DOHH2 (cell line): ENCODE measurements around the gene MAGI1.

Experiments
- H3F3A ChIP-seq: fragments of 200-600 bp; sonication (generic), shearing (Covaris generic); 2 replicates; pipeline ENCODE4 v1.6.0; 2016; ENCODE audit warnings: antibody characterized with exemption, mild to moderate bottlenecking; ENCODE audit not compliant: control insufficient read depth, insufficient read depth
- H3K27ac ChIP-seq: fragments of 200-600 bp; sonication (generic); 2 replicates; pipeline ENCODE4 v1.5.1; 2014; ENCODE audit warnings: low read depth, mild to moderate bottlenecking, low read length, moderate library complexity
- H3K27me3 ChIP-seq: fragments of 200-600 bp; sonication (generic); 2 replicates; pipeline ENCODE4 v1.6.1; 2014; ENCODE audit warnings: mild to moderate bottlenecking, low read length, mixed read lengths; ENCODE audit not compliant: control insufficient read depth
- H3K36me3 ChIP-seq: fragments of 200-600 bp; sonication (generic); 2 replicates; pipeline ENCODE4 v1.6.1; 2014; ENCODE audit warnings: mild to moderate bottlenecking, low read length, moderate library complexity, mixed read lengths; ENCODE audit not compliant: control insufficient read depth
- H3K4me1 ChIP-seq: fragments of 200-600 bp; sonication (generic); 2 replicates; pipeline ENCODE4 v1.6.1; 2014; ENCODE audit warnings: mild to moderate bottlenecking, low read length, mixed read lengths; ENCODE audit not compliant: control insufficient read depth
- H3K4me2 ChIP-seq: fragments of 200-600 bp; sonication (generic); 2 replicates; pipeline ENCODE4 v1.6.0; 2014; ENCODE audit warnings: mild to moderate bottlenecking, low read length, moderate library complexity
- H3K4me3 ChIP-seq: fragments of 200-600 bp; sonication (generic); 2 replicates; pipeline ENCODE4 v1.5.1; 2014; ENCODE audit warnings: mild to moderate bottlenecking, low read length, mixed read lengths
- H3K79me2 ChIP-seq: fragments of 200-600 bp; sonication (generic); 2 replicates; pipeline ENCODE4 v1.6.1; 2014; ENCODE audit warnings: mild to moderate bottlenecking, low read length, mixed read lengths; ENCODE audit not compliant: control insufficient read depth
- H3K9me2 ChIP-seq: fragments of 200-600 bp; sonication (generic); replicated peaks from 2 replicates; pipeline ENCODE4 v1.6.1; 2014; ENCODE audit warnings: mild to moderate bottlenecking, low read length, mixed read lengths; ENCODE audit not compliant: control insufficient read depth
- H3K9me3 ChIP-seq: fragments of 200-600 bp; sonication (generic); 2 replicates; pipeline ENCODE4 v1.6.1; 2014; ENCODE audit warnings: antibody characterized with exemption, low read length, mixed read lengths; ENCODE audit not compliant: control insufficient read depth, insufficient read depth
- H4K20me1 ChIP-seq: fragments of 200-600 bp; sonication (generic); 2 replicates; pipeline ENCODE4 v1.6.0; 2014; ENCODE audit warnings: low read depth, mild to moderate bottlenecking, antibody characterized with exemption, low read length, moderate library complexity; ENCODE audit not compliant: control insufficient read depth, insufficient read depth
- EZH2phosphoT487 ChIP-seq: fragments of 200-600 bp; sonication (generic); IDR thresholded peaks from 2 replicates; pipeline ENCODE4 v1.6.1; 2017; ENCODE audit warnings: borderline replicate concordance, mild to moderate bottlenecking, antibody characterized with exemption, low read length, moderate library complexity, mixed read lengths
- TF ChIP-seq, protein P1 (sequence below): fragments of 200-600 bp; sonication (generic); IDR thresholded peaks from one replicate; pipeline ENCODE4 v1.5.1; 2014; ENCODE audit warnings: antibody characterized with exemption, mild to moderate bottlenecking, low read depth, low read length; ENCODE audit not compliant: poor library complexity, severe bottlenecking

MAGI1 gene

DNA sequence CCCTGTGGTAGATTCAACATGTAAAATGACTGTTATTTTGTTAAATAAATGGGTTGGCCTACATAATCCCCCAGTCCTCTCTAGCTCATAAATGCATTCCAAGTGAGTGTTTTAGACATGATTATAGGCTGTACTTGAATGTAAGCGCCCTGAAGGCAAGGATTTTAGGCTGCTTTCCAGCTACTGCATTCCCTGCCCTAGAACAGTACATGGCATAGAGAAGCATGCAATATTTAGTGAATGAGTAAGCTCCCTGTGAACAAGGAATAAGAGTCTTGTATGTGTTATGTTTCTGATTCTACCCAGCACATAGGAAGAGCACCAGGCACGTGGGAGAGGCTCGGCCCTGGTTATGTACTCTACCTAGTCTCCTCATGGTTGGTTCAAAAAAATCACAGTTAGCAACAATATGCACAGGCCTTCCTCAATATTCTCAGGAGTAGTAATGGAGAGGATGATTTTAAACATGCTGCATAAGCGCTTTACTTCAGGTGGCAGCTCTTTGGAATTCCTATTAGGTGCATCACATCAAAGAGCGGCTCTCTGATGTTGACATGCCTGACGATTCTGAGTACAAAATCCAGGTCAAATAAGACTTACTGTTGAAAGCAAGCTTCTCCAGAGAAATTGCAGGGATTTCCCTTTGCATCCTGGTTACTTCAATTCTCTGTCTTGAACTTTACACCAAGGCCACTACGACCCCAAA is 456.6 kb downstream of the MAGI1 start:
- H3K36me3 ChIP-seq = no peaks in the 10 kb centered on the region
- H3K79me2 ChIP-seq = no peaks in the 10 kb centered on the region
- no peak overlapping the region for H3K4me3 ChIP-seq
- no peak for TF ChIP-seq EZH2phosphoT487
- TF ChIP-seq, protein P1, sequence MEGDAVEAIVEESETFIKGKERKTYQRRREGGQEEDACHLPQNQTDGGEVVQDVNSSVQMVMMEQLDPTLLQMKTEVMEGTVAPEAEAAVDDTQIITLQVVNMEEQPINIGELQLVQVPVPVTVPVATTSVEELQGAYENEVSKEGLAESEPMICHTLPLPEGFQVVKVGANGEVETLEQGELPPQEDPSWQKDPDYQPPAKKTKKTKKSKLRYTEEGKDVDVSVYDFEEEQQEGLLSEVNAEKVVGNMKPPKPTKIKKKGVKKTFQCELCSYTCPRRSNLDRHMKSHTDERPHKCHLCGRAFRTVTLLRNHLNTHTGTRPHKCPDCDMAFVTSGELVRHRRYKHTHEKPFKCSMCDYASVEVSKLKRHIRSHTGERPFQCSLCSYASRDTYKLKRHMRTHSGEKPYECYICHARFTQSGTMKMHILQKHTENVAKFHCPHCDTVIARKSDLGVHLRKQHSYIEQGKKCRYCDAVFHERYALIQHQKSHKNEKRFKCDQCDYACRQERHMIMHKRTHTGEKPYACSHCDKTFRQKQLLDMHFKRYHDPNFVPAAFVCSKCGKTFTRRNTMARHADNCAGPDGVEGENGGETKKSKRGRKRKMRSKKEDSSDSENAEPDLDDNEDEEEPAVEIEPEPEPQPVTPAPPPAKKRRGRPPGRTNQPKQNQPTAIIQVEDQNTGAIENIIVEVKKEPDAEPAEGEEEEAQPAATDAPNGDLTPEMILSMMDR = no peak
- H4K20me1 ChIP-seq = no peaks in the 10 kb centered on the region
- H3K4me1 ChIP-seq = no peaks in the 10 kb centered on the region
- no peaks in the 10 kb centered on the region for H3K9me2 ChIP-seq
- H3K9me3 ChIP-seq = no peaks in the 10 kb centered on the region
- H3F3A ChIP-seq = no peaks in the 10 kb centered on the region
- H3K27me3 ChIP-seq = no peaks in the 10 kb centered on the region
- no peak overlapping the region for H3K27ac ChIP-seq
- no peak overlapping the region for H3K4me2 ChIP-seq

- no peaks in the 10 kb centered on the region for H3K9me3 ChIP-seq
- H3K4me3 ChIP-seq = no peak overlapping the region
- H4K20me1 ChIP-seq = no peaks in the 10 kb centered on the region
- no peak overlapping the region for H3K27ac ChIP-seq
- H3K27me3 ChIP-seq = no peaks in the 10 kb centered on the region
- H3K4me1 ChIP-seq = no peaks in the 10 kb centered on the region
- H3K36me3 ChIP-seq = no peaks in the 10 kb centered on the region
- TF ChIP-seq EZH2phosphoT487 = no peak
- TF ChIP-seq, protein P1 = no peak
- no peaks in the 10 kb centered on the region for H3K9me2 ChIP-seq
- no peaks in the 10 kb centered on the region for H3F3A ChIP-seq
- H3K4me2 ChIP-seq = no peak overlapping the region
- no peaks in the 10 kb centered on the region for H3K79me2 ChIP-seq
Measured at GRCh38 chr3:65581313-65581712, 457.4 kb downstream of the MAGI1 start.

GRCh38 chr3:65578861-65579260 is 459.9 kb downstream of the MAGI1 start:
- Histone ChIP-seq H4K20me1 (no peaks in the 10 kb centered on the region), H3K4me1 (no peaks in the 10 kb centered on the region), H3K36me3 (no peaks in the 10 kb centered on the region), H3K9me2 (no peaks in the 10 kb centered on the region), H3K4me3 (no peak overlapping the region), H3K79me2 (no peaks in the 10 kb centered on the region), H3K27ac (no peak overlapping the region), H3K27me3 (no peaks in the 10 kb centered on the region), H3K4me2 (no peak overlapping the region), H3F3A (no peaks in the 10 kb centered on the region), H3K9me3 (no peaks in the 10 kb centered on the region)
- TF ChIP-seq, protein P1 = no peak
- TF ChIP-seq EZH2phosphoT487 = no peak
